ENCODE data around the gene HUS1B.
"Not testable (repeated sequence)": the region's sequence is repeated elsewhere in the genome, so short reads cannot be mapped to it uniquely, and the experiment has no call there.

Gene HUS1B

DNA sequence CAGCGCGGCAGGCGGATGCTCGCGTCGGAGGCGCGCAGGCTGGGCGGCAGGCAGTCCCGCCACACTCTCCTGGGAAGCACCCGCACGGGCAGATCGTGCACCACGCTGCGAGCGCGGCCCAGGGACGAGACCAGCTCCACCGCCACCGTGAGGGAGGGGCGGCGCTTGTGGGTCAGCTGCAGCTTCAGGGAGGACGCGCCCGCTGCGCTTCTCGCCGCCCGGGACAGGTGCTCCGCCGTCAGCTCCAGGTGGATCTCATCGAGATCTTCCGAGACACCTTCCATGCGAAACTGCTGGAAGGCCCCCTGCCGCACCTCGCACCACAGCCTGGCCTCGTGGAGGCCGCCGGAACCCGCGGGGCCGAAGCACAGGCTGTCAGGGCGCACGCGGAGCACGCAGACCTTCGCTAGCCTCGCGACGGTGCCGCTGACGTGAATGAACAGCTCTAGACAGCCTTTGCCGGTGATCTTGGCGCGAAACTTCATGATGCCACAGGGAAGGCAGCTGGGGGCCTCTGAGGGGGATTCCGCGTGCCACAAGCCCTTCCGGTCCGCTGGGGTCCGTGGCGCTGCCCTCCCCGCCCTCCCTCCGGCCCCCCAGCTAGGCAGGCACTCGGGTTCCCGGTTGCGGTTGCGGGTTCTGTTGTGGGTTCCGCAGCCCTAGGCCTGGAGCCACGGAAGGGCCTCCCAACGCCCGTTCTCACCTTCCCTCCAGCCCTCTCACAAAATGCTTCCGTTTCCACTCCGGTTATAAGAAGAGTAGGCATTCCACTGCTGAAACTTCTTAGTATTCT is at the start of gene HUS1B:
TSS of gene HUS1B (minus strand) at position 641 of the 793 bp plus-strand sequence. CDS start at position 485, 156 bp downstream.
- DNase-seq = no peak

DNA sequence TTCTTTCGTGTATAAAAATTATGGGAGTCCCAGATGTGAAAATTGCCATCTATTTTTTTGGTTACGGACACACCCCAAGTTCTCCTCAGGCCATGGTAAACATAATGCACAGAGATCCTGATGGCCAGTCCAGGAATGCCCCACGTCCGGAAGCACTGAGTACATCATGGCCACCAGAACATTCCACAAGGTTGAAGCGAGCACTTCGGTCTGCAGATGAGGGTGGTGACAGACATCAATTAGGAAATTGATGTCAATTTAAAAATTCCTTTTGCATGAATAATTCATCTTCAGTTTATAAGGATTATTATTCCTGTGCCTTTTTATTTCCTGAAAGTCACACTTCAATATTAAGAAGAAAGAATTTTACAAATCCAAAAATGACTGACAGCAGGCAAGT is 49.2 kb upstream of the HUS1B start:
- no peak for DNase-seq

DNA sequence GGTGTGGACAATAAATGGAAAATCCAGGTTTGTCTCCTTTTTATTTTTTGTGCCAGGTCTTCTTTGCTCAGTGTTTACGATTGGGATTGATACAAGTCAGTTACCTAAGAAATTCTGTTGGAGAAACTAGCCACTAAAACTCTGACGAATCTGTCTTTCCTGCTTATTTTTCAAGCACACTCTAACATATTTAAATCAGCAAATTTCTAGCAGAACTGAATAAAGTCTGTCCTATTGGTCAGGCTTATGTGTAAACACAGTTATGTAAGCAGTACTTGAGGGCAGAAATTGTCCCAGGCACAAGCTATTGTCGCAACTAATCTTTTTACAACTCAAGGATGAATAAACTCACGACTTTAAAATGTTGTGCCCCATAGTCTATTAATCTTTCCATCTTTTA is 48.1 kb upstream of the HUS1B start:
- DNase-seq = no peak

GRCh38 chr6:704046-704445 is 47.1 kb upstream of the HUS1B start:
- DNase-seq = no peak

- no peak for DNase-seq
These were observed 46.7 kb upstream of the HUS1B start for GRCh38 chr6:703552-703951.

DNA sequence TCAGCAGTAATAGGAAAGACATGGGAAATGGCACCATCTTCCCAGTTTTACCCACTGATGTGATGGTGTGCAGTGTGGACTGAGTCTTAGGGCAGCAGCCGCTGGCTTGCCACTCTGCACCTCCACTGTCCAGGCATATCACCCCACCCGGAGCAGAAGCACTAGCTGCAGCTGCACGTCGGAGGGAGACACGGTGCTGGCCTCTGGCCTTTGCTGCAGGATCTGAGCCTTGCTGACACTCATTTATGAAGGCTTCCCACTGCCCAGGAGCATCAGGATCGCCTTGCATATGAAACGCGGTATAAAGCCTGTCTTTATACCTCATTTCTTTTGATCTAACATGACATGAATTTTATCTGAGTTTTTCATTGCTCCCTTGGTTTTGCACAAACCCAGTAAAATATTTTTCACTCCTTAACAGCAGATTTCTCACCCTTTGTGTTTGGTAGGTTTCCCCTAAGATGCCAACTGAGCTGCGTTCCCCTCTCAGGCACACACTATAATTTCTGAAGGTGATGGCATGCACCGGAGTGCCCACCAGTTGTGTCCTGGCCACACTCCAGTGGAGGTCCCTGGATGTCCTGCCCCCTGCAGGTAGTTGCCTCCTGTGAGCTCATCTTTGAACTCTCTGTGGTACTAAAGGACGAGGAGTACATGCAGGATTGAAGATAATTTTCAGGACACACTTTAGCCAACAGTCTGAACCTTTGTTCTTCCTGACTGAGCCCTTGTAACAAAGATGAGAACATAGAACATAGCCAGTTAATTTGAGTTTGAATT is 45.0 kb upstream of the HUS1B start:
- DNase-seq = no peak

DNA sequence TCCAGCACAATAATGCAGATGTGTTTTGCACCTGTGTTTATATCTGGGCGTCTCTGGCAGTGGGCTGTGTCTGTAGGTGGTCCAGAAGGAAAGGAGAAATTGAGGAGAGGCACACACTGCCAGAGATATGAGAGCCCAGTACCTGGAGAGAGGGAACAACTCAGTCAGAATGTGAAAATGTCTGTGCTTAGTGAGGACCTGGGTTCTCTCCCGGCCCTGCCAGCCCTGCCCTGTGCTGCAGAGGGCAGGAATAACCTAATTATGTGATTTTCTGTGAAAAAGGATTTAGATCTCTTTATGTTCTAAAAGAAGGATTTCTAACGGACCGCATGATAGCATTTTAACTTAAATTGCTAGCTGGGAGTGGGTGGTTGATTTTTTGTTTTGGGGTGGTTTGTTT is 44.3 kb upstream of the HUS1B start:
- DNase-seq = no peak

DNA sequence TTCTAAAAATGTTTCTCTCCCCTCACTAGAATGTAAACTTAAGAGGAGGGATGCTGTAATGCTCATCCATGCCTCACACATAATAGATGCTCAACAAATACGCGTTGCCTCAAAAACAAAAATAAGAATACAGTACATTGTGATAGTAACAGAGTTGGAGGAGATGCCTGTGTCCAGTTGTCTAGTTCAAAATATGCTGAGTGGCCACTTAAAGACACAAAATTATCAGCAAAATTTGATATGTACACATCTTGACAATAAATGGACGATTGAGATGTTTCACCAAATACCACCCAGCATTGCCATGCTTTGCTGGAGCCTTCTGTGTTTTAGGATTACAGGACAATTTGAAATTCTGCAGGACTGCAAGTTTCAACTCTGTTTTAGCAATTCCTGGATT is 43.6 kb upstream of the HUS1B start:
- DNase-seq = no peak

DNA sequence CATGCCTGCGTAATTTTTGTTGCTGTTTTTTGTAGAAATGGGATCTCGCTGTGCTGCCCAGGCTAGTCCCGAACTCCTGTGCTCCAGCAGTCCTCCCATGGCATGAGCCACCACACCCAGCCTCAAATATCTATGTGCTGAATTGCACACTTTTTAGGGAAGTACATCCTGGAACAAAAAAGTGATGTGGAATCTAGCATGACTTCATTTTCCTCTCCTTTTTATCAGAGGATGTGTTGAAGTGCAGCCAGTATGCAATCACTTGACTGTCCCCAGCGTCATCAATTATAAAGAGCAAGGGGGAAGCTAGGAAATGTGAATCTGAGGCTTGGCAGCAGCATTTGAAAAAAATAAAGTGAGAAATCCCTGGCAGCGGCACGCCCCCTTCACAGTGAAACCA is 42.4 kb upstream of the HUS1B start:
- DNase-seq = no peak

DNA sequence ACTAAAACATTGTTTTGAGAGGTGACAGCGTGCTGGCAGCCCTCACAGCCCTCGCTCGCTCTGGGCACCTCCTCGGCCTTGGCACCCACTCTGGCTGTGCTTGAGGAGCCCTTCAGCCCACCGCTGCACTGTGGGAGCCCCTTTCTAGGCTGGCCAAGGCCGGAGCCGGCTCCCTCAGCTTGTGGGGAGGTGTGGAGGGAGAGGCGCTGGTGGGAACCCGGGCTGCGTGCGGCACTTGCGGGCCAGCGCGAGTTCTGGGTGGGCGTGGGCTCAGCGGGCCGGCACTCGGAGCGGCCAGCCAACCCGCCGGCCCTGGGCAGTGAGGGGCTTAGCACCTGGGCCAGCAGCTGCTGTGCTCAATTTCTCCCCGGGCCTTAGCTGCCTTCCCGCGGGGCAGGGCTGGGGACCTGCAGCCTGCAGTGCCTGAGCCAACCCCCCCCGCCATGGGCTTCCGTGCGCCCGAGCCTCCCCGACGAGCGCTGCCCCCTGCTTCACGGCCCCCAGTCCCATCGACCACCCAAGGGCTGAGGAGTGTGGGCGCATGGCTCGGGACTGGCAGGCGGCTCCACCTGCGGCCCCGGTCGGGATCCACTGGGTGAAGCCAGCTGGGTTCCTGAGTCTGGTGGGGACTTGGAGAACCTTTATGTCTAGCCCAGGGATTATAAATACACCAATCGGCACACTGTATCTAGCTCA is 37.7 kb upstream of the HUS1B start:
- DNase-seq = not testable (repeated sequence)

DNA sequence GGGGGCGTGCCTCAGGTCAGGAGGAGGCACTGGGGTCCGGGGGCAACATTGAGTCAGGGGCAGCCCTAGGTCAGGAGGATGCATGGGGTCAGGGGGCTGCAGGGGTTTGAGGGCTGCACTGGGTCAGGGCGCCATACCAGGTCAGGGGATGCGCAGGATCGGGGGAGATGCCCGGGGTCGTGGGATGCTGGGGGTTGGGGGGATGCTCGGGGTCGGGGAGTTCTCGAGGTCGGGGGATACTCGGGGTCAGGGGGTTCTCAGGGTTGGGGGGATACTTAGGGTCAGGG is 36.8 kb upstream of the HUS1B start:
- no peak for DNase-seq

DNA sequence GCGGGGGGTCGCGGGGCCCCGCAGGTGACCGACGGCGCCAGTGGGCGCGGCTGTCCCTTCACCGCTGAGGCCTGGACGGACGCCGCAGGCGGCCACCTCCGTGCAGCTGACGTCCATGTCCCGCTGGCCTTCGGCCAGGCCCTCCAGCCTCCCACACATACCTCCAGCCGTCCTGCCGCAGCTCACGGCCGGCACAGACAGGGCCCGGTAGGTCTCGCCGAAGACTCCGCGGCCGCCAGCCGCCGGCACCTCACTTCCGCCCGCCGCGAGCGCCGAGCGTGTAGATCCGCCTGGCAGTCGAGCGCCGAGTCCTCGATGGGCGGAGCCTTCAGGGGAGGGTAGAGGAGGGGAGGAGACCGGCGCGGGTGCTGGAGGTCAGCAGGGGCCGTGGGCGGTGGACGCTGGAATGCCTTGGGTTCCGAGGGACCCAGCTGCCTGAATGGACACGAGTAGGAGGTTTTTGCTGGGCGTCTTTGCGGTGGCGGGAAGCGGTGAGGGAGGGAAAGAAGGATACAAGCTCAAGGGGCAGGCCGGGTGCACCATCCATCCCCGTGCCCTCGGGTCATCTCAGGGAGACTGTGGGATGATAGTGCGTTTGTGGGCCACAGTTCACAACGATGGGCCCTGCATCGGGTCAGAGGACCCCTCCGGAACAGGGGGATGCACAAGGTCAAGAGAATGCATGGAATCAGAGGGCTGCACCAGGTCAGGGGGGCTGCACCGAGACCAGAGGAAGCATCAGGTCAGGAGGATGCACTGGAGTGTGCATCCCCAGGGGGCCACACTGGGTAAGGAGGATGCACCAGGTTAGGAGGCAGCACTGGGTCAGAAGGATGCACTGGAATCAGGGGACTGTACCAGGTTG is 36.2 kb upstream of the HUS1B start, which contains the start of gene EXOC2:
TSS of gene EXOC2 (minus strand) at position 282 of the 865 bp plus-strand sequence. CDS start 55,321 bp downstream, outside the sequence.
- peak; percentile 80 for DNase-seq

DNA sequence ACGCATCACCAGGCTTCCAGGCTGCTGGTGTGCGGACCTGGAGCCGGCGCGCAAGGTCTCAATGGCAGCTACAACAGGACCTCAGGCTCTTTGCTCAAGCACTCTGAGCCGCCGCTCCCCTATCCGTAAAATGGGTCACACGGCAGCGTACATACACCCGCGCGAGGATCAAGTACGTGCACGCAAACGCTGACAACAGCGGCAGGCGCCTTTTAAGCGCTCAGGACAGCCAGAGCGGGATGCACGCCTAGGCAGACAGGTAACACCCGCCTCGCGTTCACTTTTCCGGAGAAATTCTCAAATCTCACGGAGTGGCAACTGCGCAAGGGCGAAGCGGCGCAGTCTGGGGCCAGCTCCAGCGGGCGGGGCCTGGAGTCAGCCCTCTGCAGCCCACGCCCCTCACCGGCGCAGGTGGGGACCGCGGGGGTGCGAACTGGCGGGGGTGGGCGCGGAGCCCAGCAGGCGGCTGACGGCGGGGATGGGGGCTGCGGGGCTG is 35.5 kb upstream of the HUS1B start:
- DNase-seq = no peak

DNA sequence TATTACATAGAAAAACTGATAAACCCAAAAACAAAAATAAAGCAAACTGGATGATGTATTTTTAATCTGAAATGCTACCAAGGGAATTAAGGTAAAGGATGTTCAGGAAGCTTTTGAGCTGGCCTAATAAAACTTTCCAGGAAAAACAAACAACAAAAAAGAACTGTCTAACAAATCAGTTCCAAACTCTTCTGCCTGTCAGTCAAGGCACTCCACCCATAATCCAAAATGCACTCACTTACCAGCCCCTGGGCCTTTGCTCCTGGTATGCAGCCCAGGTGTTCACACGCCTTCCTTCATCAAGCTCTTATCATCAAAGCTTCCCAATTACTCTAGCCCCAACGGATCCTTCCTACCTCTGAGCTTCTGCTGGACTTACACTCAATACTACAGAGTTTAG is 32.3 kb upstream of the HUS1B start:
- DNase-seq = no peak

DNA sequence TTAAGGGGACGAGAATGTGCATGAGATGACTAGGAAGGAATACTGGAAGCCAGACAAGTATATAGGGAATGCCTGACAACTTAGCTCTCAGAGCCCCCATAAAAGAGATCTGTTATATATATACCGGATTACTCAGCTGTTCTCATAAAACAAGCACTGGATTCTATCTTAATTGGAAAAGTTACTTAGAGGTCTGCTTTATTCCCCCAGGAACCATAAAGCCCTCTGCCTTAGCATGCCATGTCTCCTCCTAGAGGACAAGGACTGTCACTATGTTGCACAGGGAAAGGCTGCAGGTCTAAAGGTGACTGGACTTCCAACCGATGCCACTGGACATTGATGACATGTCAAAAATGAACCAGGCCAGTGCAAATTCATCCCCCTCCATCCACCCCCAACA is 29.6 kb upstream of the HUS1B start:
- DNase-seq = no peak

DNA sequence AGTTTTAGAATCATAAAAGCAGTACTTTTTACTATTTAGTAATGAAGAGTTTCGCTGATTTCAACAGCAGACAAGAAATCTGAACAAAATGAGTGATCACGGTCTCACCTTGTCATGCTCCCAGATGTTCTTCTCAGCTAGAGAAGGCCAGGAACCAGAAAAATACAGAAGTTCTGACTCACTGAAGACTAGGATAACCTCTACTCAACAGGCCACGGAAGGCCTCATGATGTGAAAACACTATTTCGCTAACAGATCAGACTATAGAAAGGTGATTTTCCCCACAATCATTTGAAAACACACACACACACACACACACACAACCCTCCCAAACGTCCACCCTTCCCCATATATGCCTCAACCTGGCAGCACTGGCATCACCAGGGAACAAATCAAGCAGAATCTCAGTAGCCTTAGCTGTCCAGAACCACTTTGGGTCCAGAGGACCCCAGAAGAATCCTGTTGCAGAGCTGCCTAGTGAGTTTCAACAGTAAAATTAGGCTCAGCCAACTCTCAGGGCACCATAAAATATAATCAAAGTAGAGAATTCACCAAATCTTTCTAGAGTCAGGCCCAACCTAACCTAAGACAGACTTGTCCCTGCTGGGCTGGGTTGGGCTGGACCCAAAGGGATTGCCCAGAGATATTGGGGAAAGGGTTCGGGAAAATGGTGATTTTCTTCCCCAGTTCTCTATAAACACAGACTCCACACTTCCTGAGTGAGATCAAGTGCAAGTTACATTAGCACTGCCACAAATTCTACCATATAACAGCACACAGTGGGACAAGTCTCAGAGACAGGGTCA is 28.1 kb upstream of the HUS1B start:
- DNase-seq = peak; percentile 23

DNA sequence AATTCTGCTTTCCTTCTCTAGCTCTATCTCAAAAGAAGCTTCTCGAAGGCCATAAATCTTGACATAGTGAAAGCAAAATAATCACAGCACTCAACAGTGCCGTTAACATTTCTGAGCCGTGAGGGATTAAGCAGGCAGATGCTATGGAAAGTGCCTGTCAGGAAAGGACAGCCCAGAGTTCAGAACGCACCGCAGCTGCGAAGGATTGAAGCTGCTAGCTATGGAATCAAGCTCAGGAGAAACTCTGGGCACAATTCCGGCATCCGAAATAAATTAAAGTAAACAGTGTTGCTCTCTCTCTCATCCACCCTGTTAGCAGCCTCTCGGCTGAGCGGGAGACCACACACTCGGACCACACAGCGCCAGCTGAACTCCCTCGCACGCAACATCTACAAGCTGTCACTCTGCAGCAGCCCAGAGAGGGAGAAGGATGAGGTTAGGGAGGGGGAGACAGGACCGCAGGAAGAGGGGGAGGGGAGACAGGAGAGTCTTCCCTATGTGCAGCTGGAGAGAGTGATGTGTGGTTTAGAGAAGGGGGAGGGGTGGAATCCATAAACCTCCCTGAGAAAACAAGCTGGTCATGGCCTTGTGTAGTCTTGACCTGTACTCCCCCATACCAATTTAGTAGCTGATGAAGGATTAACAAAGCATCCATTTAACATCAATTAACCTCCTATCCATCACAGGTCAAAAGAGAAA is 27.0 kb upstream of the HUS1B start:
- DNase-seq = peak; percentile 55

DNA sequence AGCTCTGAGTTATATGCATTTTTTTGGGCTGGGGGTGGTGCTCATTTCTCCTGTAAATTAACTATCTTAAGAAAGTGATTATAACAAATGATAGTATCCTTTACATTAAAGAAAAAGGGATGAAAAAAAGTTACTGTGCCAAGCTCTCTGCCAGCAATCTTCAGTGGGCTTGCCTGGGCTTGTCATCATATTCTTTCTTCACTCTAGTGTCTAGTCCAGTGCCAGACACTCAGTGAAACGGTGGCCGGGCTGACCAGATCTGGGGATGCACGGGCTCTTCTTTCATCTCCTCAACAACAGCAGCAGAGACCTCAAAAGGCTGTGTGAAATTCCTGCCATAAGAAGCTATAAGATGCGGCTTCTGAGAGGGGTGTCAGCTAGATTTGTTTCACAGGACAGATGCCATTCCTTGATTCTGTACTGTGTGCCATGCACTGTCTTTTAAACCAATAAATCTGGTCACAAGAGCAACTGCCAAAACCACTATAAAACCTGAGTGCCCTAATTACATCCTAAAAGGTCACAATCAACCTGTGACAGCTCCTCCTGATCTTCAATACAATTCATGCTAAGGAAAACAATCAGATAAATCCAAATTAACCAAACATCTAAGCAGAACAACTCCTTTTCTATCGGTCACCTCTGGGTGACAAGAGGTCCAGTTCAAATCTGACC is 23.9 kb upstream of the HUS1B start:
- no peak for DNase-seq

GRCh38 chr6:680251-680650 is 23.4 kb upstream of the HUS1B start:
- no peak for DNase-seq

GRCh38 chr6:679282-679681 is 22.4 kb upstream of the HUS1B start:
- no peak for DNase-seq

DNA sequence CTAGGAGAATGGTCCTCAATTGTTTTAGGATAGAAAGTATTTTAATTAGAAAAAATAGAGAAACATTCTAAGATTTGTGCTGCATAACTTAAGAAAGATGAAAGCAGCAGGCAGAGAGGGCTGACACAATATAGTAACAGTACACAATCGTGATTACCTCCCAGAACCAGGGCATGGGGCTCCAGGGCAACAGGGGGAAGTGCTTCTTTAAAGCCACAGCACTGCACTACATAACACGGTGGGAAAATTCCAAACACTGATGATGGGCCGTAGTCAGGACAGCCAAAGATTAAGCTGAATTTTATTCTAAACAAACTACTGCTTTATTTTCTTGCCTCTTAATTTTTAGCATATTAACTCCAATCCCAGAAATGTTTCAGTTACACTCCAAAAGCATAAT is 21.6 kb upstream of the HUS1B start:
- no peak for DNase-seq

Data from kidney glomerular epithelial cell (primary cell).